ENCODE measurements around the gene SDK1. TPM values are rescaled to one million over a fixed set of nuclear protein-coding genes. Genes with fewer than 3 reads are reported as not detected.
"Not testable (repeated sequence)": the region's sequence is repeated elsewhere in the genome, so short reads cannot be mapped to it uniquely, and the experiment has no call there.

Gene SDK1
- total RNA-seq, 1 experiment from 2014 or later = 7.1 TPM

- no peaks in the 10 kb centered on the region for H3K36me3 Mint-ChIP-seq (ENCODE audit: insufficient read depth, unreplicated experiment)
- no TSS peak for BruUV-seq (replicated peaks)
- no peak overlapping the region for H3K27ac Mint-ChIP-seq (ENCODE audit: unreplicated experiment)
- H3K36me3 ChIP-seq (ENCODE audit: control insufficient read depth, insufficient read depth, low read length) = no peaks in the 10 kb centered on the region
- no peaks in the 10 kb centered on the region for H3K9me3 ChIP-seq
- DNase-seq = no peak
- CTCF ChIA-PET = no interaction called here
- TF ChIP-seq CTCF (IDR thresholded peaks at IDR 0.05; ENCODE audit: insufficient read depth in 1 of 2, low read depth in 1 of 2, low read length in 1 of 2, severe bottlenecking in 1 of 2, unreplicated experiment in 1 of 2) = no peak
- no peaks in the 10 kb centered on the region for H3K4me1 ChIP-seq
- POLR2A ChIA-PET = no interaction called here
- no peaks in the 10 kb centered on the region for H3K4me1 Mint-ChIP-seq (ENCODE audit: low read depth, unreplicated experiment)
- H3K27me3 Mint-ChIP-seq (ENCODE audit: insufficient read depth, unreplicated experiment) = peaks cover 4% of the 10 kb centered on the region
- no peak overlapping the region for H3K4me3 Mint-ChIP-seq (ENCODE audit: unreplicated experiment)
- intact Hi-C loops (cut with micrococcal nuclease; ENCODE audit: unreplicated experiment) = no loop called here
- H3K4me3 ChIP-seq (ENCODE audit: low read depth, low read length) = no peak overlapping the region
- H3K9me3 Mint-ChIP-seq (ENCODE audit: unreplicated experiment) = no peaks in the 10 kb centered on the region
- H3K27me3 ChIP-seq (replicated peaks; ENCODE audit: control insufficient read depth, insufficient read depth, low read length) = no peaks in the 10 kb centered on the region
Observed at GRCh38 chr7:3961857-3962503, 660.9 kb downstream of the SDK1 start.

GRCh38 chr7:3963768-3964167, 662.7 kb downstream of the SDK1 start:
- BruUV-seq (replicated peaks); POLR2A ChIA-PET; H3K27me3 Mint-ChIP-seq (ENCODE audit: insufficient read depth, unreplicated experiment): not testable (repeated sequence)

GRCh38 chr7:3964980-3965606, 664.0 kb downstream of the SDK1 start:
- ChIA-PET POLR2A (no interaction called here), CTCF (no interaction called here)
- BruUV-seq (replicated peaks) = no TSS peak
- H3K36me3 ChIP-seq (ENCODE audit: control insufficient read depth, insufficient read depth, low read length) = no peaks in the 10 kb centered on the region
- Mint-ChIP-seq H3K27me3 (ENCODE audit: insufficient read depth, unreplicated experiment) (peaks cover 4% of the 10 kb centered on the region), H3K9me3 (ENCODE audit: unreplicated experiment) (no peaks in the 10 kb centered on the region), H3K4me1 (ENCODE audit: low read depth, unreplicated experiment) (no peaks in the 10 kb centered on the region), H3K36me3 (ENCODE audit: insufficient read depth, unreplicated experiment) (no peaks in the 10 kb centered on the region), H3K4me3 (ENCODE audit: unreplicated experiment) (no peak overlapping the region), H3K27ac (ENCODE audit: unreplicated experiment) (no peak overlapping the region)
- intact Hi-C loops (cut with micrococcal nuclease; ENCODE audit: unreplicated experiment) = no loop called here
- H3K9me3 ChIP-seq = no peaks in the 10 kb centered on the region
- TF ChIP-seq CTCF (IDR thresholded peaks at IDR 0.05; ENCODE audit: insufficient read depth in 1 of 2, low read depth in 1 of 2, low read length in 1 of 2, severe bottlenecking in 1 of 2, unreplicated experiment in 1 of 2) = no peak
- no peak overlapping the region for H3K4me3 ChIP-seq (ENCODE audit: low read depth, low read length)
- DNase-seq = no peak
- no peaks in the 10 kb centered on the region for H3K27me3 ChIP-seq (replicated peaks; ENCODE audit: control insufficient read depth, insufficient read depth, low read length)
- no peaks in the 10 kb centered on the region for H3K4me1 ChIP-seq

More at GRCh38 chr7:3963768-3964167, 662.7 kb downstream of the SDK1 start:
- H3K27ac Mint-ChIP-seq (ENCODE audit: unreplicated experiment); intact Hi-C loops (cut with micrococcal nuclease; ENCODE audit: unreplicated experiment); CTCF ChIA-PET; H3K4me1 Mint-ChIP-seq (ENCODE audit: low read depth, unreplicated experiment); H3K36me3 Mint-ChIP-seq (ENCODE audit: insufficient read depth, unreplicated experiment); DNase-seq; H3K9me3 ChIP-seq; H3K9me3 Mint-ChIP-seq (ENCODE audit: unreplicated experiment); H3K27me3 ChIP-seq (replicated peaks; ENCODE audit: control insufficient read depth, insufficient read depth, low read length); H3K4me1 ChIP-seq; H3K4me3 ChIP-seq (ENCODE audit: low read depth, low read length); H3K4me3 Mint-ChIP-seq (ENCODE audit: unreplicated experiment); H3K36me3 ChIP-seq (ENCODE audit: control insufficient read depth, insufficient read depth, low read length): not testable (repeated sequence)

Data from Caco-2 (cell line).